Activated CD4-positive, alpha-beta T cell treated with anti-CD3 and anti-CD28 coated beads, Interleukin-2, amount 50 U/mL, for 16 hours (primary cell): ENCODE measurements around the gene FNDC3B.

Experiments used
- DNase-seq: peaks from one replicate; pipeline ENCODE4 v3.0.0-alpha.2; 2020

Gene FNDC3B

GRCh38 chr3:172097585-172097984, 58.2 kb downstream of the FNDC3B start:
- DNase-seq: no peak

- no peak for DNase-seq
These were observed 59.5 kb downstream of the FNDC3B start for GRCh38 chr3:172098698-172099494.

- DNase-seq: no peak
These were observed 60.1 kb downstream of the FNDC3B start for GRCh38 chr3:172099495-172099808.

- no peak for DNase-seq
These were observed 61.1 kb downstream of the FNDC3B start for GRCh38 chr3:172100482-172100881.

- DNase-seq: no peak
These were observed 61.7 kb downstream of the FNDC3B start for GRCh38 chr3:172101107-172101506.

GRCh38 chr3:172102123-172102882, 62.9 kb downstream of the FNDC3B start:
- peak; percentile 32 for DNase-seq

GRCh38 chr3:172102883-172103310, 63.5 kb downstream of the FNDC3B start:
- no peak for DNase-seq

GRCh38 chr3:172103724-172104123, 64.3 kb downstream of the FNDC3B start:
- DNase-seq: no peak

- DNase-seq: no peak
These were observed 65.2 kb downstream of the FNDC3B start for GRCh38 chr3:172104471-172105072.

GRCh38 chr3:172106037-172106954, 66.9 kb downstream of the FNDC3B start:
- no peak for DNase-seq

GRCh38 chr3:172106989-172107388, 67.6 kb downstream of the FNDC3B start:
- DNase-seq: peak; percentile 88

- peak; percentile 92 for DNase-seq
These were observed 68.0 kb downstream of the FNDC3B start for GRCh38 chr3:172107403-172107802.

GRCh38 chr3:172110127-172110779, 70.9 kb downstream of the FNDC3B start:
- DNase-seq: no peak

GRCh38 chr3:172111163-172111562, 71.8 kb downstream of the FNDC3B start:
- no peak for DNase-seq

GRCh38 chr3:172112078-172112733, 72.8 kb downstream of the FNDC3B start:
- DNase-seq: no peak

GRCh38 chr3:172112734-172113120, 73.3 kb downstream of the FNDC3B start:
- DNase-seq: no peak

- DNase-seq: no peak
These were observed 74.3 kb downstream of the FNDC3B start for GRCh38 chr3:172113710-172114109.

- no peak for DNase-seq
These were observed 75.7 kb downstream of the FNDC3B start for GRCh38 chr3:172115059-172115458.

- no peak for DNase-seq
These were observed 76.4 kb downstream of the FNDC3B start for GRCh38 chr3:172115787-172116186.

GRCh38 chr3:172118019-172118418, 78.6 kb downstream of the FNDC3B start:
- DNase-seq: no peak

- DNase-seq: no peak
These were observed 80.0 kb downstream of the FNDC3B start for GRCh38 chr3:172119266-172119969.
